Progenitor cell of endocrine pancreas (in vitro differentiated cells): Measurements from ENCODE around the gene RBL2. TPM values are rescaled to one million over a fixed set of nuclear protein-coding genes. Genes with fewer than 3 reads are reported as not detected.

Experiments used
- DNase-seq: peaks from one replicate; pipeline ENCODE4 v3.0.0; 2021; ENCODE audit warnings: low spot score; ENCODE audit not compliant: unreplicated experiment
- H3K27ac Mint-ChIP-seq: 2 replicates; pipeline ENCODE4 v1.8.0; 2021; ENCODE audit warnings: mild to moderate bottlenecking, moderate library complexity, mixed read lengths
- H3K27me3 Mint-ChIP-seq: 2 replicates; pipeline ENCODE4 v1.8.0; 2021; ENCODE audit warnings: mixed read lengths
- H3K36me3 Mint-ChIP-seq: 2 replicates; pipeline ENCODE4 v1.8.0; 2022; ENCODE audit warnings: mixed read lengths; ENCODE audit not compliant: insufficient read depth
- H3K4me1 Mint-ChIP-seq: 2 replicates; pipeline ENCODE4 v1.8.0; 2021; ENCODE audit warnings: low read depth, mixed read lengths
- H3K4me3 Mint-ChIP-seq: 2 replicates; pipeline ENCODE4 v1.8.0; 2021; ENCODE audit warnings: low read depth, mild to moderate bottlenecking, moderate library complexity, mixed read lengths
- H3K9me3 Mint-ChIP-seq: 2 replicates; pipeline ENCODE4 v1.8.0; 2021; ENCODE audit warnings: low read depth, mixed read lengths
- total RNA-seq: library from RNA; stranded (reverse); gene quantifications from 2 replicates; pipeline ENCODE4 v1.2.1, GENCODE V29; 2021
- TF ChIP-seq, protein P1 (sequence below): fragments of 200-600 bp; sonication (generic); IDR thresholded peaks from one replicate; pipeline ENCODE4 v1.5.0; 2021; ENCODE audit warnings: antibody characterized with exemption, mild to moderate bottlenecking; ENCODE audit not compliant: unreplicated experiment

RBL2 gene
- total RNA-seq, 1 donor from 2014 or later = 37.7 TPM

DNA sequence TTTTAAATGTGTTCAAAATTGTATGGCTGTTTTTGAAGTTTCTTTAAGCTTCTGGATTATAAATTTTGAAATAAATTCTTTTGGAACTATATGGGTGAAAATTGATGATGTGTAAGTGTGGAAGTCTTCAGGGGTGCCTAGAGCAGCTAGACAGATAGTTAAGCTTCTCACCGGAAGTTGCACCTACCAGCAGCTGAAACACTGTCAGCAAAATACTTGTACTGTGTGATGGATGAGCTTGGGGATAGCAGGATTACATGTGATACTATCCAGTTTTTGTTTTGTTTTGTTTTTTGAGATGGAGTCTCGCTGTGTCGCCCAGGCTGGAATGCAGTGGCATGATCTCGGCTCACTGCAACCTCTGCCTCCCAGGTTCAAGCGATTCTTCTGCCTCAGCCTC lies 19.7 kb downstream of the RBL2 start:
- H3K4me3 Mint-ChIP-seq = no peak overlapping the region
- no peaks in the 10 kb centered on the region for H3K9me3 Mint-ChIP-seq
- peaks cover 13% of the 10 kb centered on the region for H3K36me3 Mint-ChIP-seq
- TF ChIP-seq, protein P1, sequence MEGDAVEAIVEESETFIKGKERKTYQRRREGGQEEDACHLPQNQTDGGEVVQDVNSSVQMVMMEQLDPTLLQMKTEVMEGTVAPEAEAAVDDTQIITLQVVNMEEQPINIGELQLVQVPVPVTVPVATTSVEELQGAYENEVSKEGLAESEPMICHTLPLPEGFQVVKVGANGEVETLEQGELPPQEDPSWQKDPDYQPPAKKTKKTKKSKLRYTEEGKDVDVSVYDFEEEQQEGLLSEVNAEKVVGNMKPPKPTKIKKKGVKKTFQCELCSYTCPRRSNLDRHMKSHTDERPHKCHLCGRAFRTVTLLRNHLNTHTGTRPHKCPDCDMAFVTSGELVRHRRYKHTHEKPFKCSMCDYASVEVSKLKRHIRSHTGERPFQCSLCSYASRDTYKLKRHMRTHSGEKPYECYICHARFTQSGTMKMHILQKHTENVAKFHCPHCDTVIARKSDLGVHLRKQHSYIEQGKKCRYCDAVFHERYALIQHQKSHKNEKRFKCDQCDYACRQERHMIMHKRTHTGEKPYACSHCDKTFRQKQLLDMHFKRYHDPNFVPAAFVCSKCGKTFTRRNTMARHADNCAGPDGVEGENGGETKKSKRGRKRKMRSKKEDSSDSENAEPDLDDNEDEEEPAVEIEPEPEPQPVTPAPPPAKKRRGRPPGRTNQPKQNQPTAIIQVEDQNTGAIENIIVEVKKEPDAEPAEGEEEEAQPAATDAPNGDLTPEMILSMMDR = no peak
- no peaks in the 10 kb centered on the region for H3K4me1 Mint-ChIP-seq
- DNase-seq = no peak
- H3K27me3 Mint-ChIP-seq = no peaks in the 10 kb centered on the region
- no peak overlapping the region for H3K27ac Mint-ChIP-seq

DNA sequence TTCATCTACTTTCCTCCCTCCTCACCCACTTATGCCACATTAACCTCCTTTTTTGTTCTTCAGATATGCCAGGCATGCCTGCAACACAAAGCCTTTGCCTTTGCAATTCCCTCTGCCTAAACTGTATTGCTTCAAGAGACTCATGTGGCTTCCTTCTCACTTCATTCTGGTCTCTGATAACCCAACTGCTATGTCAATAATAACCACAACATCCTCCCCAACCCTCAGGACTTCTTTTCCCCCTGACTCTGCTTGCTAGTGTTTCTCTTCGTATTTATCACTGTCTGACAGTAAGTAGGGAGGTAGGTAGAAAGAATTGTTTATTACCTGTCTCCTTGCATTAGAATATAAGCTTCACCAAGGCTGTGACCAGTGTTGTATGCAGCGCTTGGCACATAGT lies 22.4 kb downstream of the RBL2 start:
- TF ChIP-seq, protein P1 = no peak
- no peaks in the 10 kb centered on the region for H3K9me3 Mint-ChIP-seq
- no peaks in the 10 kb centered on the region for H3K27me3 Mint-ChIP-seq
- H3K27ac Mint-ChIP-seq = no peak overlapping the region
- H3K4me3 Mint-ChIP-seq = no peak overlapping the region
- DNase-seq = no peak
- no peaks in the 10 kb centered on the region for H3K4me1 Mint-ChIP-seq
- H3K36me3 Mint-ChIP-seq = peaks cover 18% of the 10 kb centered on the region

DNA sequence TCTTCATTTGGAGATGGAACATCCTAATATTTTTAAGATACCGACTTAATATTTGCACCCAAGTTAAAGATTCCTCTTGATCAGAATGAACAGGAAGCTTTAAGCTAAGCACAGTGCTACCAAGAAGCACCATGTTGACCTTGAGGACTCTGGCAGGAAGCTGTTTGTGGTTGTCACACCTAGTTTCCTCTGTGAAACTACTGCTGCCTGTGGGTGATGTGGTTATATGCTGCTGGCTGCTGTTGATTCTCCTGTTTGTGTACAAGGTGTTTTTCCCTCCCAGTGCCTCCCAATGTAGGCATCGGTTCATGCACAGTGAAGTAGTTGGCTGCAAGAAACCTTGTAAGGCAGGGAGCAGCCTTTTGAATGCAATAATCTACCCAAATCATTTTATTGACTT lies 23.4 kb downstream of the RBL2 start:
- Mint-ChIP-seq H3K36me3 (peaks cover 20% of the 10 kb centered on the region), H3K4me1 (no peaks in the 10 kb centered on the region), H3K9me3 (no peaks in the 10 kb centered on the region), H3K27me3 (no peaks in the 10 kb centered on the region), H3K4me3 (no peak overlapping the region), H3K27ac (no peak overlapping the region)
- no peak for DNase-seq
- TF ChIP-seq, protein P1 = no peak

DNA sequence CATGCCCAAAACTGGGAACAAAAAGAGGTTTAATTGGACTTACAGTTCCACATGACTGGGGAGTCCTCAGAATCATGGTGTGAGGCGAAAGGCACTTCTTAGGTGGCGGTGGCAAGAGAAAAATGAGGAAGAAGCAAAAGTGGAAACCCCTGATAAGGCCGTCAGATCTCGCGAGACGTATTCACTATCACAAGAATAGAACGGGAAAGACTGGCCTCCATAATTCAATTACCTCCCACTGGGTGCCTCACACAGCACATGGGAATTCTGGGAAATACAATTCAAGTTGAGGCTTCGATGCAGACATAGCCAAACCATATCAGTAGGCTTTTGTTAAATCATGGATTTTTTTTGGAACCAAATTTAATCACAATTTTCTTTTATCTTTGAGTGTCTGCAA lies 24.4 kb downstream of the RBL2 start:
- TF ChIP-seq, protein P1 = no peak
- H3K9me3 Mint-ChIP-seq = no peaks in the 10 kb centered on the region
- no peak for DNase-seq
- H3K4me3 Mint-ChIP-seq = no peak overlapping the region
- no peaks in the 10 kb centered on the region for H3K4me1 Mint-ChIP-seq
- peaks cover 20% of the 10 kb centered on the region for H3K36me3 Mint-ChIP-seq
- H3K27ac Mint-ChIP-seq = no peak overlapping the region
- no peaks in the 10 kb centered on the region for H3K27me3 Mint-ChIP-seq

DNA sequence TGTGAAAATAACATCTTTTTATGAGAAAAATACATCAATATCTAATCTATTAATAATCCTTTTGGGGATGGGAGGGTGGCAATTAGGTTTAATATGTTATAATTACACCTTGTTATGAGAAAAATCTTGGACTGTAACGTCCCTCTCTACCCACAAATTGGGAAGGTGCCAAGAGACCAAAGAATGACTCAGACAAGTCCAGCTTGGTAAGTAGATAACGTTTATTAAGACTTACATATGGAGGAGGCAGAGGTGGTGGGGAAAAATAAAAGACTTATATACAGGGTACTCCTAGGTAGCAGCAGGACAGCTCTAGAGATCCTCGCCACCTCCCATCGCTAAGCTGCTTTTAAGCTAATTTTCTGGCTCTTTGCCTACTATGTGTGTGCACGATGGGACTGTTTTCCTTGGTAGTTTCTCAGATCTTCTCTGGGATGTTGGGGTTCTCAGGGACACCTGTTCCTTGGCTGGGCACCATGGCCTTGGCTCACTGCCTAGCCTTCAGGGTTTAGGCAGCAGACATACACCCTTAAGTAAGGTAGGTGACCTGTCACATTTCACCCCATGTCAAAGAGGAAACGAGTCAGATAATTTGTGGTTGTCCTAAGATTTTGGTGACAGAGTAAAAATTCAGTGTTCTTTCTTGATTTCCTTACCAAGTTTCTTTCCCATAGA lies 31.5 kb downstream of the RBL2 start:
- Mint-ChIP-seq H3K9me3 (no peaks in the 10 kb centered on the region), H3K27me3 (no peaks in the 10 kb centered on the region), H3K36me3 (peaks cover 11% of the 10 kb centered on the region), H3K4me3 (no peak overlapping the region), H3K27ac (no peak overlapping the region), H3K4me1 (no peaks in the 10 kb centered on the region)
- TF ChIP-seq, protein P1 = no peak
- no peak for DNase-seq
